Sigmoid colon (tissue), 4 donors: ENCODE results near the gene IL19.

Source experiments
- EP300 ChIP-seq, 4 donors: sonication (generic); formaldehyde crosslinking; IDR thresholded peaks; one replicate each; pipeline ENCODE4 v1.6.1; 2017; ENCODE audit warnings: antibody characterized with exemption in 4 of 4
- POLR2A ChIP-seq, 2 donors: fragments of 450-650 bp; IDR thresholded peaks; one replicate each; pipeline ENCODE4 v1.6.1; 2016; ENCODE audit warnings: antibody characterized with exemption in 2 of 2, mild to moderate bottlenecking in 2 of 2, moderate library complexity in 2 of 2
- POLR2AphosphoS5 ChIP-seq, 4 donors: sonication (generic); formaldehyde crosslinking; IDR thresholded peaks; one replicate each; pipeline ENCODE4 v1.6.1; 2017; ENCODE audit warnings: antibody characterized with exemption in 4 of 4
- TF ChIP-seq, protein P1 (sequence below), 4 experiments: fragments of 450-650 bp in 3 of 4; fragments of 200-600 bp in 1 of 4; IDR thresholded peaks; one replicate each; pipeline ENCODE4 v1.5.1; 2016 to 2019; ENCODE audit warnings: antibody characterized with exemption in 4 of 4, mild to moderate bottlenecking in 3 of 4, moderate library complexity in 2 of 4

GRCh38 chr1:206770531-206771337 lies at the start of gene IL19:
- no peak for TF ChIP-seq EP300 (IDR thresholded peaks at IDR 0.05)
- TF ChIP-seq, protein P1, sequence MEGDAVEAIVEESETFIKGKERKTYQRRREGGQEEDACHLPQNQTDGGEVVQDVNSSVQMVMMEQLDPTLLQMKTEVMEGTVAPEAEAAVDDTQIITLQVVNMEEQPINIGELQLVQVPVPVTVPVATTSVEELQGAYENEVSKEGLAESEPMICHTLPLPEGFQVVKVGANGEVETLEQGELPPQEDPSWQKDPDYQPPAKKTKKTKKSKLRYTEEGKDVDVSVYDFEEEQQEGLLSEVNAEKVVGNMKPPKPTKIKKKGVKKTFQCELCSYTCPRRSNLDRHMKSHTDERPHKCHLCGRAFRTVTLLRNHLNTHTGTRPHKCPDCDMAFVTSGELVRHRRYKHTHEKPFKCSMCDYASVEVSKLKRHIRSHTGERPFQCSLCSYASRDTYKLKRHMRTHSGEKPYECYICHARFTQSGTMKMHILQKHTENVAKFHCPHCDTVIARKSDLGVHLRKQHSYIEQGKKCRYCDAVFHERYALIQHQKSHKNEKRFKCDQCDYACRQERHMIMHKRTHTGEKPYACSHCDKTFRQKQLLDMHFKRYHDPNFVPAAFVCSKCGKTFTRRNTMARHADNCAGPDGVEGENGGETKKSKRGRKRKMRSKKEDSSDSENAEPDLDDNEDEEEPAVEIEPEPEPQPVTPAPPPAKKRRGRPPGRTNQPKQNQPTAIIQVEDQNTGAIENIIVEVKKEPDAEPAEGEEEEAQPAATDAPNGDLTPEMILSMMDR (IDR thresholded peaks at IDR 0.05), result no peak
- TF ChIP-seq POLR2A (IDR thresholded peaks at IDR 0.05), result no peak
- peak; percentile 23 to 51 (median 44) for TF ChIP-seq POLR2AphosphoS5 (IDR thresholded peaks at IDR 0.05)
